Activated naive CD4-positive, alpha-beta T cell treated with anti-CD3 and anti-CD28 coated beads, Interleukin-2, amount 10 ng/mL, durations not matched to agents 7 days and 5 days (primary cell): Measurements from ENCODE around the gene SUFU.

Experiments used
- CTCF ChIA-PET: fragments of 350-600 bp; sonication (Branson Sonifier 250); formaldehyde crosslinking; loops from one replicate; lab custom pipeline; 2021; ENCODE audit warnings: antibody characterized with exemption; lab: Charles Lee
- DNase-seq: peaks from one replicate; pipeline ENCODE4 v3.0.0-alpha.2; 2020
- H3K27ac Mint-ChIP-seq: one replicate; pipeline ENCODE4 v1.8.0; 2021; ENCODE audit warnings: mild to moderate bottlenecking, moderate library complexity, mixed read lengths
- H3K27me3 Mint-ChIP-seq: one replicate; pipeline ENCODE4 v1.8.0; 2021; ENCODE audit warnings: mild to moderate bottlenecking, mixed read lengths
- H3K36me3 Mint-ChIP-seq: one replicate; pipeline ENCODE4 v1.8.0; 2021; ENCODE audit warnings: mixed read lengths
- H3K4me1 Mint-ChIP-seq: one replicate; pipeline ENCODE4 v1.8.0; 2021; ENCODE audit warnings: mixed read lengths
- H3K4me3 Mint-ChIP-seq: one replicate; pipeline ENCODE4 v1.8.0; 2021; ENCODE audit warnings: mild to moderate bottlenecking, moderate library complexity, mixed read lengths
- H3K9me3 Mint-ChIP-seq: one replicate; pipeline ENCODE4 v1.8.0; 2021; ENCODE audit warnings: mixed read lengths

SUFU gene

DNA sequence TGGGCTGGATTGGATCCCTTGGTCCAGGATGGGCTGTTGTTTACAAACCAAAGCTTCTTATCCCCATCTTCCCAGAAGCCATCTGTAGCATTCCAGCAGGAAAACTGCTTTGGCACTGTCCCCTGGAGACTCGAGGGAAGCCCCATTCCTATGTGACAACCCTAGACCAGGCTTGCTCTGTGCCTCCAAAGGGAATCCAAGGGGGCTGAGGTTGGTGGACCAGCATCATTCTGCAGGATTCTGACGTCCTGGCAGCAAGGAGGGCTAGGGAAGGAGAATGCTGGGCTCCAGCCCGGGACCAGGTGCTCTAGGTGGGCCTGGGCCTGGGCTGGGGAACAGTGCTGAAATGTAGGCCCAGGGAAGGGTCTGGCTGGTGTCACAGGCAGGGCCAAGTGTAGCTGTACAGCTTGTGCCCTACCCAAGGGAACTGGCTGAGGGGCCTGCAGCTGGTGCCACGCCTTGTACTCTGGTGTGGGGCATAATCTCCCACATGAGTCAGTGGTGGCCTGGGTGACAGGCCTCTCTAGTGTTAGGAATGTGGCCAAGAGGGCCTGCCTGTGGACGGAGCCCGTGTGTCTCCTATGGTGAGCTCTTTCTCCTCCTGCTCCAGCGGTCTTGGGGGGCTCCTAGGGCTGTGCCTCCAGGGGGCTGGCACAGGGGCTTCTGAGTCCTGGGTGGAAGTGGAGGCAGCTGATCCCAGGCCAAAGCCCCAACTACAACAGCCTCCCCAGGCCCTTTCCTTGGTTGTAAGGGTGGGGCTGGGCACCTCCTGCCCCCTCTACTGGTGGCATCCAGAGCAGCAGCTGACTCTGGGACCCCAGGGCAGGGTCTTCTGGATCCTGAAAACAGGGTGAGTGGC is 165.7 kb downstream of the SUFU start:
- no peak overlapping the region for H3K27ac Mint-ChIP-seq

DNA sequence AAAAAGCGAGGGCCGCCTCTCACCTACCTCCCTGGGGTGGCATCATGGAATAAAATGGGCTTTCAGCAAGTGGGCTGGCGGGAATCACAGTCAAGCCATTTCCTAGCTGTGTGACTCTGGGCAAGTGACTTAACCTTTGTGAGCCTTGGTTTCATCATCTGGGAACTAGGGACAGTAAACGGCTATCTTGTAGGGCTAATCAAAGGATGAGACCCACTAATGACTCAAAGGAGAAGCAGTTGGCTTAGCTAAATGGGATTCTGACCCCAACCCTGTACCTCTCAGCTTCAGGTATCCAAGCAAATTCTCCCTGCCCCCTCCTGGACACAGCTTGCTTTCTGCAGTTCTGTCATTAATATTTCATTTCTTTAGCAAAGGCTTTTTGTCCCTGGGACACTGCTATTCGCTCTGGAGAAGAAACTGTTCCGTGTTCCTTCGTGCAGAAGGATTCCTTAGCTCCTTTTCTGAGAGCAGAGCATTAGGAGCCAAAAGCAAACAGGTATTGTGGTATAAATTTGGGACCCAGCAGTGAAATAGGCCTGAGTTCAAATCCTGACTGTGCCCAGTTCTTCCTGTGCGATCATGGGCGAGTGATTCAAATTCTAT is 166.4 kb downstream of the SUFU start:
- H3K27me3 Mint-ChIP-seq = no peaks in the 10 kb centered on the region
- peaks cover 43% of the 10 kb centered on the region for H3K4me1 Mint-ChIP-seq
- H3K4me3 Mint-ChIP-seq = no peak overlapping the region
- H3K27ac Mint-ChIP-seq = no peak overlapping the region
- H3K36me3 Mint-ChIP-seq = no peaks in the 10 kb centered on the region
- DNase-seq = no peak
- H3K9me3 Mint-ChIP-seq = no peaks in the 10 kb centered on the region
- CTCF ChIA-PET = interaction anchor here (1.0 to 3.3 kb wide), 7 partner anchors 8 to 42 kb away, joined by 4 to 14 read pairs (median 5); partner anchors contain the start of gene TRIM8

More for the DNA sequence above, 165.7 kb downstream of the SUFU start:
- Mint-ChIP-seq H3K4me3 (no peak overlapping the region), H3K9me3 (no peaks in the 10 kb centered on the region), H3K4me1 (peaks cover 36% of the 10 kb centered on the region), H3K36me3 (no peaks in the 10 kb centered on the region), H3K27me3 (no peaks in the 10 kb centered on the region)
- no peak for DNase-seq
- CTCF ChIA-PET = interaction anchor here (1.0 to 3.3 kb wide), 7 partner anchors 9 to 43 kb away, joined by 4 to 14 read pairs (median 5); partner anchors contain the start of gene TRIM8

DNA sequence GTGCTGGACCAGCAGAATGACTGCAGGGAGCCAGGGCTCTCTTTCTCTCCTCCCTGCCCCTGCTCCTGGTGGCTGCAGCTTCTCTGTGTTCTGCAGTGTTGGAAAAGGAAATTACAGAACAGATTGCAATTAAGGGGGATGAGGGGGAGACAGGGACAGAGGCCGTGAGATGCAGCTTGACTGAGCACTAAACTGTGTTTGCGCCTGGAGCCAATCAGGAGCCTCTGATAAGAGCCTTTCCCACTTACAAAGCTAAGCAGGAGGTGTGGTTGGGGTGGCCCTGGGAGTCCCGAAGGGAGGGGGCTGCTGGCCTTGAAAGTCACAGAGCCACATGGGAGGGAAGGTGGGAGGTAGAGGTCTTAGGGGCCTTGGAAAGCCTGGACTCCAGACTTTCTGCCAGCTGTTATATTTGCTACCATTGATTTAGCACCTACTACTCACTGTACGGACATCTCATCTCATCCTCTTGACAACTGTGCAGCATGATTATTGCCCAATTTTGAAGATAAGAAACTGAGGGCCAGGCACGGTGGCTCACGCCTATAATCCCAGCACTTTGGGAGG is 167.2 kb downstream of the SUFU start:
- Mint-ChIP-seq H3K4me1 (peaks cover 51% of the 10 kb centered on the region), H3K36me3 (no peaks in the 10 kb centered on the region), H3K9me3 (no peaks in the 10 kb centered on the region), H3K4me3 (no peak overlapping the region), H3K27ac (no peak overlapping the region), H3K27me3 (no peaks in the 10 kb centered on the region)
- CTCF ChIA-PET = interaction anchor here (1.1 to 3.3 kb wide), 6 partner anchors 9 to 43 kb away, joined by 3 to 14 read pairs (median 8); partner anchors contain the start of genes ARL3 and TRIM8
- DNase-seq = no peak

DNA sequence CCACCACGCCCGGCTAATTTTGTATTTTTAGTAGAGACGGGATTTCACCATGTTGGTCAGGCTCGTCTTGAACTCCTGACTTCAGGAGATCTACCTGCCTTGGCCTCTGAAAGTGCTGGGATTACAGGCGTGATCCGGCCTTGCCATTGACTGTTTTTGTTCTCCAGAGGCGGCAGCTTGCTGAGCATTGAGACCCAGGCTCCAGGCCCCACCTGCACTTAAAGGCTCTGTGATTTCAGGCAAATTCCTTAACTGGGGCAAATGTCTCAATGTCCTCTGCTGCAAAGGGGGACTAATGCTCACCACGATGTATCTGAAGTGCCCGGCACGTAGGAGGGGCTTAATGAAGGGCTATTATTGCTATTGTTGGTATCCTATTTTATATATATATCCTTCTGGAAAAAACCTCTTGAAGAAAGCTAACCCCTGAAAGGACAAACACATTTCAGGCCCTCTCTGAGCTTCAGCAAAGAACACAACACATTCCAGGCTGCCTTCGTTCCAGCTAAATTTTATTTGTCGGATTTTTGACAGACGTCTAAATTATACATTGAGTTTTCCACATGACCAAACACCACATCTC is 169.6 kb downstream of the SUFU start:
- CTCF ChIA-PET = interaction anchor here (0.9 to 2.4 kb wide), 7 partner anchors 12 to 169 kb away, joined by 3 to 6 read pairs (median 4); partner anchors contain the start of gene SUFU
- Mint-ChIP-seq H3K4me1 (peaks cover 54% of the 10 kb centered on the region), H3K4me3 (peak overlapping the region; percentile 73), H3K27me3 (no peaks in the 10 kb centered on the region), H3K36me3 (no peaks in the 10 kb centered on the region), H3K9me3 (no peaks in the 10 kb centered on the region), H3K27ac (peak overlapping the region; percentile 76)
- no peak for DNase-seq

DNA sequence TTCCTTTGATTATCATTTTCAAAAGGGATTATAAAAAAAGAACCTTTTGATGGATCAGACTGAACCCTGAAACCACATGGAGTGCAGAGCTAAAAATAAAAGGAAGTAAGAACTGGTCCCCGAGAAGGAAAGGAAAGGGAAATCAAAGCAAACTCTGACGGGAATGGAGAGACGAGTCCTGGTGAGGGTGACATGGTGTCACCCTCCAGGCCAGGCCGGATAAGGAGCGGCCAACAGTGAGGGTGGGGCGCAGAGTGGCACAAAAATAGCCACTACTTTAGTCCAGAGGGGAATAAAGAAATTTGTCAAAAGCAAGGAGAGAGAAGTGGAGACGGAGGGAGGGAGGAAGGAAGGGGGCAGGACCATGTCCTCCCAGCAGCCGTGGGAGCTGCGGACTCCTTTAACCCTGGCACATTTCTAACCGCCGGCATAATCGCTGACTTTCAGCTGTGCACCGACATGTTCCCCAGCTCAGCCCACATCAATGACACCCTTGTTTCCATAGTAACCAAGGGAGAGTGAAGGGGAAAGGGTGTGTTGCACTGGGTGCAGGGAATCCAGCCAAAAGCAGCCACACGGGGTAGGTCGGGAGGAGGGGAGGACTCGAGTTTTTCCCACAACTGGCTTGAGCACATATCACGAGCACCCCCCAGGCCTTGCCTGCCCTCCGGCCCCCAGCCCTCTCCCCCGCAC is 170.2 kb downstream of the SUFU start:
- CTCF ChIA-PET = interaction anchor here (0.9 to 2.4 kb wide), 12 partner anchors 10 to 169 kb away, joined by 3 to 9 read pairs (median 4); partner anchors contain the start of gene SUFU
- Mint-ChIP-seq H3K4me3 (peak overlapping the region; percentile 73), H3K27me3 (no peaks in the 10 kb centered on the region), H3K27ac (peak overlapping the region; percentile 76), H3K4me1 (peaks cover 52% of the 10 kb centered on the region), H3K9me3 (no peaks in the 10 kb centered on the region), H3K36me3 (no peaks in the 10 kb centered on the region)
- peak; percentile 90 for DNase-seq

DNA sequence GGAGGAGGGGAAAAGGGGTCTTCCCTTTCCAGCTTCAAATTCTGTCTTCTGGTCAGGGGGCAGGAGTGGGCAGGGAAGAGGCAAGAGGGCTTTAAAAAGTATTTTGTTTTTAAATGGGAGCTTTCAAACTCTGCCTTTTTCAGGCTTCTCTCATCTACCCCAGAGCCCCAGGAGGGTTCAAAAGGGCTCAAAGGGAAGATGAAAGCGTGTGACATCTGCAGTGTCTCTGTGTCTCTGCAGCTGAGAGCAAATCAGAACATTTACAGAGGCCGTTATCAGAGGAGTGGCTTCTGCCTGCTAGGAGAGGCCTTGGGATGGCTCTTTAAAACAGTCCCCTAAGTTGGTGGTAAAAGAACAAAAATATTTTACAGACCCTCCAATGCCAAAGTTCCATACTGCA is 170.8 kb downstream of the SUFU start:
- Mint-ChIP-seq H3K27ac (peak overlapping the region; percentile 76), H3K4me1 (peaks cover 49% of the 10 kb centered on the region), H3K36me3 (no peaks in the 10 kb centered on the region), H3K9me3 (no peaks in the 10 kb centered on the region), H3K27me3 (no peaks in the 10 kb centered on the region), H3K4me3 (peak overlapping the region; percentile 73)
- peak; percentile 51 for DNase-seq
- CTCF ChIA-PET = interaction anchor here (0.9 to 2.4 kb wide), 11 partner anchors 11 to 170 kb away, joined by 3 to 9 read pairs (median 4); partner anchors contain the start of gene SUFU

DNA sequence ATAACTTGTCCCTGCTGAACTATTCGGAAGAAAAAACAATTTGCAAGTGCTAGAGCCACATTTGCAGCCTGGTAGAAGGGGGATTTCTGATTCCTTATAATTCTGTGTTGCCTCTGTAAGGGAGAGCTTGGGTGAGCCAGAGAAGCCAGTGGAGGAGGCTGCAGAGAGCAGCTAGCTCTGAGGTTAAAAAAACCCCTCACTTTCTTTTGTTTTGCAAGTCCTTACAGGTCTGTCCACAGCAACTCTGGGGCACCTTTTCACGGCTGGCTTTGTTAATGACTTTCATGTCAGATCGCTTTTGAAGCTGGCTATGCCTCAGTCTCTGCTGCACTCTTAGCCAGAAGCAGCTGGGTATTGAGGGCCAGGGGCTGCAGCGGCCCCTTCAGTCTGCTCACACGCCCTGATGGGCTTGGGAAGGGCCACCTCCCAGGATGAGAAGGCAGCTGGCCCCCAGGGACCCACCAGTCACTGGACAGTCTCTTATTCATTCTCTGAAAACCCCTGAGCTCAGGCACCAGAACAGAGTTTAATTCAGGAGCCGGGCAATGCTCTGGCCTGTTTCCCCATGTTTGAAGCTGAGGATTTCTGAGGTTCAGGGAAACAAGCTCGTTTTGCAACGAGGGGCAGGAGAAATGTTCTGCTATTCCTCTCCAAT is 171.4 kb downstream of the SUFU start:
- H3K9me3 Mint-ChIP-seq = no peaks in the 10 kb centered on the region
- peak overlapping the region; percentile 76 for H3K27ac Mint-ChIP-seq
- no peaks in the 10 kb centered on the region for H3K27me3 Mint-ChIP-seq
- DNase-seq = no peak
- H3K4me1 Mint-ChIP-seq = peaks cover 47% of the 10 kb centered on the region
- CTCF ChIA-PET = interaction anchor here (0.6 to 2.4 kb wide), 12 partner anchors 11 to 177 kb away, joined by 3 to 9 read pairs (median 4); partner anchors contain the start of genes ARL3, SFXN2, SUFU and TRIM8
- peak overlapping the region; percentile 73 for H3K4me3 Mint-ChIP-seq
- no peaks in the 10 kb centered on the region for H3K36me3 Mint-ChIP-seq

DNA sequence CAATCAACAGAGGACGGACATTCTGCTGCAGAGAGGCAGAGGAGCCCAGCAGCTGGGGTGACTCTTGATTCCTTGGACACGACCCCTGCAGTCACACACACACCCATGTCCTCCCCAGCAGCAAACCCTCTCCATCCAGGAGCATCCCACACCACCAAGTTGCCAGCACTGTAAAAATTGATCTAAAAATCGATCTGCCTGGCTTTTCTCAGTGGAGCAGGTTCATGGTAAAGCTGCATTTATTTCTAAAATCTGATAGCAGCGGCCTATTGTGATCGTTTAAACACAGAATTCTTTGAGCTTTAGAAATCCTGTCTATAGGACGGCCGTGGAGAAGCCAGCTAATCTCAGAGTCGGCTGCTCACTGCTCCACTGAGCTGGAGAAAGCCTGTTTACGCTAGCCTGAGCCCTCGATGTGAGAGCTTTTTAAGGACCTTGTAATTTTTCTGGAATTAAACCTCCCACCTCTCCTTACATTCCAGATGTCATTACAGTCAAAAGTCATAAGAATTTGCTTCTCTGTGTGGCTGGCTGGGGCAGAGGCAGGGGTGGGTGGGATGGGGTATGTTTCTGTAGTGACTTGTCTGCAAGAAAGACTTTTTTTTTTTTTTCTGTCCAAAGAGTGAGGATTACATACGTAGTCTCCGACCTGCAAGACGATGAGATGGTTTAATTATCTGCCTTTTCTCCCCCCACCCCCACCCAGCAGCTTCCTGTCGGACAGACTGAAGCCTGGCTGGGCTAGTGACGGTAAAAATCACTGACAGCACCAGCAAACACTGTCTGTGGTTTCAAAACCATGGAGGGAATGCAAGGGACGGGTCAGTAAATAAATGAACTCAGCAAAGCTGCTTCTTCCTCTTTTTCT is 172.1 kb downstream of the SUFU start:
- DNase-seq = no peak
- H3K4me1 Mint-ChIP-seq = peaks cover 51% of the 10 kb centered on the region
- no peaks in the 10 kb centered on the region for H3K36me3 Mint-ChIP-seq
- no peak overlapping the region for H3K27ac Mint-ChIP-seq
- H3K9me3 Mint-ChIP-seq = no peaks in the 10 kb centered on the region
- CTCF ChIA-PET = interaction anchor here (0.6 to 2.4 kb wide), 7 partner anchors 12 to 178 kb away, joined by 3 to 9 read pairs (median 5); partner anchors contain the start of genes ARL3, SFXN2 and TRIM8
- no peaks in the 10 kb centered on the region for H3K27me3 Mint-ChIP-seq
- H3K4me3 Mint-ChIP-seq = no peak overlapping the region

DNA sequence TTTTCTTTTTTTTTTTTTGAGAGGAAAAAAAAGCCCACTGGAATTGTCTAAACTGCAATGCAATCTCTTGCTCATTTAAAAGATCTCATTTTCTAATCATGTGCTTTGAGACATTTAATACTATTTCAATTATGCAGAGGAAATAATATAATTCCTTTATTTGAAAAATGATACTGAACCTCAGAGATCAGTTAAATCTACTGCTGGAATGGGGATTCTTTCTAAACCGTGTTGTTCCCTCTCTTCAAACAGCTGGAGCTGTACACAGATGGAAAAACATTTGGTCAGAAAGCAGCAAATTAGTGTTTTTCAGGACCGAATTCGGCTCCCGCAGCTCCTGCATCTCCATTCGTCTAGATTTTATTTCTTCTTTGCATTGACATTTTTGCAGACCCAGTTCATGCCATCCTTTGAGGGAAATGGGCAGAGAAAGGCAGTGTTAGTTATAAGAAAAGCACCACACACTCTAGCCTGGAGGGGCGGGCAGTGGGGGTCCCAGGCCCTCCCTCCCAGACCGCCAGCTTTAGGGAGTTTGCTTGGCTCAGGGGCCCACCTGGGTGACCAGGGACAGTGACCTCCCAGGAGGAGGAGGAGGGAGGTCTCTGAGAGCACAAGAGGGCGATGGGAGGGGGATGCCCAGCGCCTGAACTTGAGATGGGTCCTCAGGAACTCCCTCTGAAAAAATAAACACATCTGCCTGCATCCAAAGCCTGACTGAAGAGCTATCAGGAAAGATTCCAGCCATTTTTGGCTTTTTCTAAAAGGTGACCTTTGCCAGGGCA is 173.0 kb downstream of the SUFU start:
- Mint-ChIP-seq H3K4me1 (peaks cover 56% of the 10 kb centered on the region), H3K27ac (no peak overlapping the region), H3K36me3 (peaks cover 2% of the 10 kb centered on the region), H3K27me3 (no peaks in the 10 kb centered on the region), H3K9me3 (no peaks in the 10 kb centered on the region), H3K4me3 (no peak overlapping the region)
- CTCF ChIA-PET = interaction anchor here (1.2 to 3.8 kb wide), 3 partner anchors 32 to 37 kb away, joined by 5 to 15 read pairs (median 5); partner anchors contain the start of genes ARL3, SFXN2 and TRIM8
- DNase-seq = no peak

DNA sequence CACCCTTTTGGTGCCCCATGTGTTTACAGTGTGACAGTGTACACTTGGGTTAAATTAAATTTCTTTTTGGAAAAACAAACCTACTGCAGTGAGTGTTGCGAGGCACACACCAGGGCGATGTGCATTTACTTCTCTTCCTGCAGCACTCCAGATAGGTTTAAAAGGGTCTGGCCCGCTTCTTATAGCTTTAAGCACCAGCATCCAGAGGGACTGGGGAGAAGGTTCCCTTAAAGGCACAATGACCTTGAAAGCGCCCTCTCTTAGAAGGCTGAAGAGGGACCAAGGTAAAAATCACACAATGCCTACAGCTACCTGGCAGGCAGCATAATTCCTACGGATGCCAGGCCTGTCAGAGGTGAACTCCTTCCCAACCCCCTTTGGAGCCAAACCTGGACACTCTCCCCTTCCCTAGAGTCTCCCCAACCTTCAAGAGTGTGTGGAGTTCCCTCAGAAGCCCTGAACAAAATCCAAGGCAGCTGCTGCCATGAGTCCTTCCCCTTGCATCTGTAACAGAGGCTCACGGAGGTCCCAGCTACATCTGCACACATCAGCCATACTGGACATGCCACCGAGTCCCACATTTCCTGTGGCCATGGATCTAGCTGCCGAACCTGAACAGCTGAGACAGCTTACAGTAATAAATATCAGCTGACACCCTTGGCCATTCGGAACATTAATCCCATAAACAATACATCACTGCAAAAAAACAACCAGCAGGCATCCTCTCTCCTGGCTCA is 173.7 kb downstream of the SUFU start:
- H3K27ac Mint-ChIP-seq = no peak overlapping the region
- no peaks in the 10 kb centered on the region for H3K27me3 Mint-ChIP-seq
- CTCF ChIA-PET = interaction anchor here (0.8 to 3.8 kb wide), 2 partner anchors 8 to 36 kb away, joined by 4 to 15 read pairs; partner anchors contain the start of genes ARL3 and SFXN2
- H3K9me3 Mint-ChIP-seq = no peaks in the 10 kb centered on the region
- H3K4me1 Mint-ChIP-seq = peaks cover 63% of the 10 kb centered on the region
- H3K36me3 Mint-ChIP-seq = peaks cover 2% of the 10 kb centered on the region
- H3K4me3 Mint-ChIP-seq = no peak overlapping the region
- DNase-seq = no peak

DNA sequence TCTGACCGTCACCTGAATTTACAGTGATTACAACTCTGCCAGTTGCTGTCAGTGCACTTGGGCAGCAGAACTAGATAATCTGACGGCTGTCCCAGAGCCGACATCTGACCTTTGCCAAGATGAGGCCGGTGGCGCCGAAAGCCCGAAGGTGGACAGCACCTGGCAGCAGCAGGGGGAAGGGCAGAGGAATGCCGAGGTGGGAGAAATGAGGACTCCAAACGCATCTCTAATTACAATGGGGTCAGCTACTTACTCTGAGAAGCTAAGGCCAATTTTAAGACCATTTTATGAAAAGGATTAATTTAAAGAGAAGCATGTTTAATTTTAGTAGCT is 174.3 kb downstream of the SUFU start:
- no peak for DNase-seq
- H3K4me1 Mint-ChIP-seq = peaks cover 59% of the 10 kb centered on the region
- peaks cover 2% of the 10 kb centered on the region for H3K36me3 Mint-ChIP-seq
- no peaks in the 10 kb centered on the region for H3K9me3 Mint-ChIP-seq
- CTCF ChIA-PET = interaction anchor here (0.8 to 3.8 kb wide), 3 partner anchors 8 to 35 kb away, joined by 4 to 15 read pairs (median 4); partner anchors contain the start of genes ARL3 and SFXN2
- H3K27ac Mint-ChIP-seq = no peak overlapping the region
- H3K4me3 Mint-ChIP-seq = no peak overlapping the region
- no peaks in the 10 kb centered on the region for H3K27me3 Mint-ChIP-seq
